ENCODE data around the gene FAM43A.

GRCh38 chr3:194736277-194736895, 50.7 kb downstream of the FAM43A start:
- TF ChIP-seq, protein P1, sequence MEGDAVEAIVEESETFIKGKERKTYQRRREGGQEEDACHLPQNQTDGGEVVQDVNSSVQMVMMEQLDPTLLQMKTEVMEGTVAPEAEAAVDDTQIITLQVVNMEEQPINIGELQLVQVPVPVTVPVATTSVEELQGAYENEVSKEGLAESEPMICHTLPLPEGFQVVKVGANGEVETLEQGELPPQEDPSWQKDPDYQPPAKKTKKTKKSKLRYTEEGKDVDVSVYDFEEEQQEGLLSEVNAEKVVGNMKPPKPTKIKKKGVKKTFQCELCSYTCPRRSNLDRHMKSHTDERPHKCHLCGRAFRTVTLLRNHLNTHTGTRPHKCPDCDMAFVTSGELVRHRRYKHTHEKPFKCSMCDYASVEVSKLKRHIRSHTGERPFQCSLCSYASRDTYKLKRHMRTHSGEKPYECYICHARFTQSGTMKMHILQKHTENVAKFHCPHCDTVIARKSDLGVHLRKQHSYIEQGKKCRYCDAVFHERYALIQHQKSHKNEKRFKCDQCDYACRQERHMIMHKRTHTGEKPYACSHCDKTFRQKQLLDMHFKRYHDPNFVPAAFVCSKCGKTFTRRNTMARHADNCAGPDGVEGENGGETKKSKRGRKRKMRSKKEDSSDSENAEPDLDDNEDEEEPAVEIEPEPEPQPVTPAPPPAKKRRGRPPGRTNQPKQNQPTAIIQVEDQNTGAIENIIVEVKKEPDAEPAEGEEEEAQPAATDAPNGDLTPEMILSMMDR (IDR thresholded peaks at IDR 0.05): no peak
- no peak for TF ChIP-seq POLR2A (IDR thresholded peaks at IDR 0.05)
